Activated CD4-positive, alpha-beta T cell treated with anti-CD3 and anti-CD28 coated beads, Interleukin-2, amount 10 ng/mL, durations not matched to agents 24 days and 14 days (primary cell): ENCODE data around the gene UBAP1L. TPM values are rescaled to one million over a fixed set of nuclear protein-coding genes. Genes with fewer than 3 reads are reported as not detected.
"Not testable (repeated sequence)": the region's sequence is repeated elsewhere in the genome, so short reads cannot be mapped to it uniquely, and the experiment has no call there.

Experiments
- DNase-seq: peaks from one replicate; pipeline ENCODE4 v3.0.0; 2022
- H3K27ac Mint-ChIP-seq: one replicate; pipeline ENCODE4 v1.8.0; 2022; ENCODE audit warnings: mild to moderate bottlenecking, mixed read lengths
- H3K27me3 Mint-ChIP-seq: one replicate; pipeline ENCODE4 v1.8.0; 2022; ENCODE audit warnings: mixed read lengths
- H3K36me3 Mint-ChIP-seq: one replicate; pipeline ENCODE4 v1.8.0; 2022; ENCODE audit warnings: low read depth, mild to moderate bottlenecking, mixed read lengths
- H3K4me1 Mint-ChIP-seq: one replicate; pipeline ENCODE4 v1.8.0; 2021; ENCODE audit warnings: mixed read lengths
- H3K4me3 Mint-ChIP-seq: one replicate; pipeline ENCODE4 v1.8.0; 2022; ENCODE audit warnings: mild to moderate bottlenecking, moderate library complexity, mixed read lengths
- H3K9me3 Mint-ChIP-seq: one replicate; pipeline ENCODE4 v1.8.0; 2021; ENCODE audit warnings: mixed read lengths
- intact Hi-C: fragments of 100-400 bp; cut with micrococcal nuclease; formaldehyde crosslinking; loops from one replicate; pipeline ENCODE4 v1.15.1; 2023
- total RNA-seq: library from RNA; stranded (reverse); gene quantifications from 2 replicates; pipeline ENCODE4 v1.2.3, GENCODE V29; 2022

The UBAP1L gene
- total RNA-seq: 6.3 and 6.6 TPM in 2 replicates

GRCh38 chr15:65115086-65115485 lies at the start of gene UBAP1L:
Gene UBAP1L (minus strand): TSS chr15:65115200. CDS start chr15:65106215, 8,985 bp downstream.
- Mint-ChIP-seq H3K9me3 (no peaks in the 10 kb centered on the region), H3K27ac (no peak within 1 kb of the TSS), H3K36me3 (peaks cover 47% of the 10 kb centered on the region), H3K4me1 (peaks cover 4% of the 10 kb centered on the region), H3K4me3 (no peak within 1 kb of the TSS), H3K27me3 (no peaks in the 10 kb centered on the region)
- no peak for DNase-seq
- intact Hi-C loops: no loop called here

GRCh38 chr15:65164139-65164538 lies 49.1 kb upstream of the UBAP1L start:
- intact Hi-C loops: no loop called here
- Mint-ChIP-seq H3K9me3 (no peaks in the 10 kb centered on the region), H3K27me3 (no peaks in the 10 kb centered on the region), H3K36me3 (peaks cover 28% of the 10 kb centered on the region), H3K4me3 (no peak overlapping the region), H3K27ac (no peak overlapping the region), H3K4me1 (no peaks in the 10 kb centered on the region)
- no peak for DNase-seq

- Mint-ChIP-seq H3K9me3 (no peaks in the 10 kb centered on the region), H3K4me1 (no peaks in the 10 kb centered on the region), H3K27me3 (no peaks in the 10 kb centered on the region), H3K4me3 (no peak overlapping the region), H3K36me3 (peaks cover 28% of the 10 kb centered on the region), H3K27ac (no peak overlapping the region)
- no peak for DNase-seq
- intact Hi-C loops: no loop called here
These were observed 48.0 kb upstream of the UBAP1L start for GRCh38 chr15:65163041-65163440.

GRCh38 chr15:65156692-65157091 lies 41.7 kb upstream of the UBAP1L start:
- H3K27ac Mint-ChIP-seq: no peak overlapping the region
- H3K9me3 Mint-ChIP-seq: no peaks in the 10 kb centered on the region
- H3K36me3 Mint-ChIP-seq: peaks cover 46% of the 10 kb centered on the region
- intact Hi-C loops: no loop called here
- no peak overlapping the region for H3K4me3 Mint-ChIP-seq
- DNase-seq: no peak
- no peaks in the 10 kb centered on the region for H3K4me1 Mint-ChIP-seq
- no peaks in the 10 kb centered on the region for H3K27me3 Mint-ChIP-seq

GRCh38 chr15:65154720-65155119 lies 39.7 kb upstream of the UBAP1L start:
- H3K4me1 Mint-ChIP-seq: no peaks in the 10 kb centered on the region
- no peak overlapping the region for H3K27ac Mint-ChIP-seq
- H3K27me3 Mint-ChIP-seq: no peaks in the 10 kb centered on the region
- DNase-seq: no peak
- intact Hi-C loops: no loop called here
- no peak overlapping the region for H3K4me3 Mint-ChIP-seq
- peaks cover 44% of the 10 kb centered on the region for H3K36me3 Mint-ChIP-seq
- no peaks in the 10 kb centered on the region for H3K9me3 Mint-ChIP-seq

GRCh38 chr15:65147902-65148301 lies 32.9 kb upstream of the UBAP1L start:
- Mint-ChIP-seq H3K27me3 (no peaks in the 10 kb centered on the region), H3K4me1 (no peaks in the 10 kb centered on the region), H3K4me3 (no peak overlapping the region), H3K9me3 (no peaks in the 10 kb centered on the region), H3K27ac (no peak overlapping the region), H3K36me3 (peaks cover 27% of the 10 kb centered on the region)
- intact Hi-C loops: no loop called here
- DNase-seq: no peak

GRCh38 chr15:65146438-65146837 lies 31.4 kb upstream of the UBAP1L start:
- intact Hi-C loops: no loop called here
- Mint-ChIP-seq H3K4me1 (no peaks in the 10 kb centered on the region), H3K27ac (no peak overlapping the region), H3K4me3 (no peak overlapping the region), H3K9me3 (no peaks in the 10 kb centered on the region), H3K27me3 (no peaks in the 10 kb centered on the region), H3K36me3 (peaks cover 19% of the 10 kb centered on the region)
- DNase-seq: no peak

- H3K4me3 Mint-ChIP-seq, H3K36me3 Mint-ChIP-seq, DNase-seq, H3K4me1 Mint-ChIP-seq, H3K27ac Mint-ChIP-seq, H3K27me3 Mint-ChIP-seq, H3K9me3 Mint-ChIP-seq: not testable (repeated sequence)
- intact Hi-C loops: loop anchor here (10.0 kb wide), 1 partner anchor 94 kb away; the partner anchor contains the start of gene SLC51B
These were observed 23.6 kb upstream of the UBAP1L start for GRCh38 chr15:65138631-65139030.

GRCh38 chr15:65137893-65138292 lies 22.9 kb upstream of the UBAP1L start:
- H3K27ac Mint-ChIP-seq, H3K36me3 Mint-ChIP-seq: not testable (repeated sequence)

GRCh38 chr15:65137089-65137488 lies 22.1 kb upstream of the UBAP1L start:
- not testable (repeated sequence) for H3K27ac Mint-ChIP-seq, H3K9me3 Mint-ChIP-seq, H3K36me3 Mint-ChIP-seq, H3K27me3 Mint-ChIP-seq, H3K4me3 Mint-ChIP-seq, DNase-seq
- intact Hi-C loops: loop anchor here (10.0 kb wide), 1 partner anchor 92 kb away; the partner anchor contains the start of gene SLC51B
- peaks cover 10% of the 10 kb centered on the region for H3K4me1 Mint-ChIP-seq

More at GRCh38 chr15:65137893-65138292, 22.9 kb upstream of the UBAP1L start:
- DNase-seq, H3K27me3 Mint-ChIP-seq, H3K4me3 Mint-ChIP-seq, H3K9me3 Mint-ChIP-seq, H3K4me1 Mint-ChIP-seq: not testable (repeated sequence)
- intact Hi-C loops: loop anchor here (10.0 kb wide), 1 partner anchor 93 kb away; the partner anchor contains the start of gene SLC51B

- no peak for DNase-seq
- H3K27ac Mint-ChIP-seq: peak overlapping the region; percentile 58
- intact Hi-C loops: loop anchor here (5.0 to 10.0 kb wide), 2 partner anchors 90 to 142 kb away; partner anchors contain the start of gene SLC51B
- H3K27me3 Mint-ChIP-seq: no peaks in the 10 kb centered on the region
- peak overlapping the region; percentile 87 for H3K4me3 Mint-ChIP-seq
- peaks cover 7% of the 10 kb centered on the region for H3K9me3 Mint-ChIP-seq
- peaks cover 24% of the 10 kb centered on the region for H3K4me1 Mint-ChIP-seq
- peaks cover 7% of the 10 kb centered on the region for H3K36me3 Mint-ChIP-seq
These were observed 19.5 kb upstream of the UBAP1L start for GRCh38 chr15:65134538-65134937.

GRCh38 chr15:65133548-65134200 lies 18.7 kb upstream of the UBAP1L start, which contains the start of gene PDCD7:
Gene PDCD7 (minus strand): TSS chr15:65133808. CDS start chr15:65133781, 27 bp downstream.
- Mint-ChIP-seq H3K27ac (peak within 1 kb of the TSS; percentile 89), H3K27me3 (no peaks in the 10 kb centered on the region), H3K9me3 (peaks cover 7% of the 10 kb centered on the region), H3K4me1 (peaks cover 25% of the 10 kb centered on the region), H3K4me3 (peak within 1 kb of the TSS; percentile 91), H3K36me3 (peaks cover 13% of the 10 kb centered on the region)
- intact Hi-C loops: loop anchor here (1.0 to 10.0 kb wide), 6 partner anchors 52 to 747 kb away; partner anchors contain the start of genes CLPX, PARP16, RNU5A-1 and SLC51B
- peak; percentile 96 for DNase-seq

GRCh38 chr15:65132878-65133547 lies 18.0 kb upstream of the UBAP1L start:
- peak; percentile 80 for DNase-seq
- Mint-ChIP-seq H3K9me3 (peaks cover 6% of the 10 kb centered on the region), H3K27ac (peak overlapping the region; percentile 89), H3K4me3 (peak overlapping the region; percentile 91), H3K27me3 (no peaks in the 10 kb centered on the region), H3K4me1 (peaks cover 25% of the 10 kb centered on the region), H3K36me3 (peaks cover 19% of the 10 kb centered on the region)
- intact Hi-C loops: loop anchor here (1.0 to 10.0 kb wide), 6 partner anchors 52 to 746 kb away; partner anchors contain the start of genes CLPX, PARP16, RNU5A-1 and SLC51B

GRCh38 chr15:65130941-65131340 lies 15.9 kb upstream of the UBAP1L start:
- DNase-seq: no peak
- intact Hi-C loops: loop anchor here (5.0 to 10.0 kb wide), 2 partner anchors 86 to 139 kb away; partner anchors contain the start of gene SLC51B
- no peaks in the 10 kb centered on the region for H3K9me3 Mint-ChIP-seq
- no peaks in the 10 kb centered on the region for H3K27me3 Mint-ChIP-seq
- peak overlapping the region; percentile 17 for H3K4me3 Mint-ChIP-seq
- peaks cover 25% of the 10 kb centered on the region for H3K4me1 Mint-ChIP-seq
- H3K27ac Mint-ChIP-seq: no peak overlapping the region
- peaks cover 30% of the 10 kb centered on the region for H3K36me3 Mint-ChIP-seq
